ENCODE measurements around the gene CD300LF. TPM values are rescaled to one million over a fixed set of nuclear protein-coding genes. Genes with fewer than 3 reads are reported as not detected.

Gene CD300LF
- total and polyA plus RNA-seq, 2 experiments from 2014 or later = 0.44 TPM; not detected in 1

- no peak for TF ChIP-seq EZH2phosphoT487 (IDR thresholded peaks at IDR 0.05; ENCODE audit: low read depth, severe bottlenecking, unreplicated experiment)
- TF ChIP-seq EZH2 (IDR thresholded peaks at IDR 0.05; ENCODE audit: borderline replicate concordance) = no peak
- no peak for TF ChIP-seq CTCF (IDR thresholded peaks at IDR 0.05; ENCODE audit: poor library complexity)
- Histone ChIP-seq H3K27me3 (no peaks in the 10 kb centered on the region), H3K4me3 (no peak overlapping the region), H3K79me2 (no peaks in the 10 kb centered on the region), H3K9me2 (replicated peaks; ENCODE audit: insufficient read depth) (no peaks in the 10 kb centered on the region), H2AFZ (no peak overlapping the region), H3K36me3 (replicated peaks; ENCODE audit: insufficient read depth, low read depth) (no peaks in the 10 kb centered on the region), H3K4me1 (ENCODE audit: insufficient read depth) (no peaks in the 10 kb centered on the region), H3K27ac (no peak overlapping the region), H3K4me2 (no peak overlapping the region), H4K20me1 (ENCODE audit: insufficient read depth, poor library complexity, severe bottlenecking) (no peaks in the 10 kb centered on the region), H3K9me3 (ENCODE audit: low read depth) (no peaks in the 10 kb centered on the region)
- whole genome bisulfite sequencing (ENCODE audit: low lambda C conversion rate, missing lambda C conversion rate) = 85% methylated on average over 9 of the region's 9 CpGs
- no peak for DNase-seq (ENCODE audit: low spot score)
These were observed 13.5 kb downstream of the CD300LF start for GRCh38 chr17:74699236-74699635.

GRCh38 chr17:74698069-74698468, 14.7 kb downstream of the CD300LF start:
- TF ChIP-seq CTCF (IDR thresholded peaks at IDR 0.05; ENCODE audit: poor library complexity) (no peak), EZH2phosphoT487 (IDR thresholded peaks at IDR 0.05; ENCODE audit: low read depth, severe bottlenecking, unreplicated experiment) (no peak), EZH2 (IDR thresholded peaks at IDR 0.05; ENCODE audit: borderline replicate concordance) (no peak)
- no peaks in the 10 kb centered on the region for H3K79me2 ChIP-seq
- WGBS (ENCODE audit: low lambda C conversion rate, missing lambda C conversion rate) = 94% methylated on average over 7 of the region's 7 CpGs

GRCh38 chr17:74697515-74697914, 15.2 kb downstream of the CD300LF start:
- TF ChIP-seq EZH2 (IDR thresholded peaks at IDR 0.05; ENCODE audit: borderline replicate concordance) (no peak), EZH2phosphoT487 (IDR thresholded peaks at IDR 0.05; ENCODE audit: low read depth, severe bottlenecking, unreplicated experiment) (no peak), CTCF (IDR thresholded peaks at IDR 0.05; ENCODE audit: poor library complexity) (no peak)
- no peaks in the 10 kb centered on the region for H3K4me1 ChIP-seq (ENCODE audit: insufficient read depth)
- no peak overlapping the region for H2AFZ ChIP-seq
- no peak for DNase-seq (ENCODE audit: low spot score)
- WGBS (ENCODE audit: low lambda C conversion rate, missing lambda C conversion rate) = 83% methylated on average over 2 of the region's 2 CpGs
- no peaks in the 10 kb centered on the region for H3K9me3 ChIP-seq (ENCODE audit: low read depth)
- peaks cover 3% of the 10 kb centered on the region for H3K27me3 ChIP-seq
- H3K79me2 ChIP-seq = no peaks in the 10 kb centered on the region
- H3K4me3 ChIP-seq = no peak overlapping the region
- no peak overlapping the region for H3K4me2 ChIP-seq
- H4K20me1 ChIP-seq (ENCODE audit: insufficient read depth, poor library complexity, severe bottlenecking) = no peaks in the 10 kb centered on the region
- no peaks in the 10 kb centered on the region for H3K9me2 ChIP-seq (replicated peaks; ENCODE audit: insufficient read depth)
- no peak overlapping the region for H3K27ac ChIP-seq
- H3K36me3 ChIP-seq (replicated peaks; ENCODE audit: insufficient read depth, low read depth) = no peaks in the 10 kb centered on the region

More at GRCh38 chr17:74698069-74698468, 14.7 kb downstream of the CD300LF start:
- Histone ChIP-seq H3K27me3 (peaks cover 2% of the 10 kb centered on the region), H3K4me3 (no peak overlapping the region), H3K27ac (no peak overlapping the region), H2AFZ (no peak overlapping the region), H4K20me1 (ENCODE audit: insufficient read depth, poor library complexity, severe bottlenecking) (no peaks in the 10 kb centered on the region), H3K36me3 (replicated peaks; ENCODE audit: insufficient read depth, low read depth) (no peaks in the 10 kb centered on the region), H3K4me1 (ENCODE audit: insufficient read depth) (no peaks in the 10 kb centered on the region), H3K9me2 (replicated peaks; ENCODE audit: insufficient read depth) (no peaks in the 10 kb centered on the region), H3K4me2 (no peak overlapping the region), H3K9me3 (ENCODE audit: low read depth) (no peaks in the 10 kb centered on the region)
- DNase-seq (ENCODE audit: low spot score) = no peak

GRCh38 chr17:74695629-74696028, 17.1 kb downstream of the CD300LF start:
- Histone ChIP-seq H3K27ac (no peak overlapping the region), H3K9me3 (ENCODE audit: low read depth) (no peaks in the 10 kb centered on the region), H3K27me3 (peaks cover 3% of the 10 kb centered on the region), H3K4me3 (no peak overlapping the region), H3K4me2 (no peak overlapping the region), H2AFZ (no peak overlapping the region), H3K4me1 (ENCODE audit: insufficient read depth) (no peaks in the 10 kb centered on the region), H3K9me2 (replicated peaks; ENCODE audit: insufficient read depth) (no peaks in the 10 kb centered on the region), H4K20me1 (ENCODE audit: insufficient read depth, poor library complexity, severe bottlenecking) (no peaks in the 10 kb centered on the region), H3K36me3 (replicated peaks; ENCODE audit: insufficient read depth, low read depth) (no peaks in the 10 kb centered on the region), H3K79me2 (no peaks in the 10 kb centered on the region)
- no peak for DNase-seq (ENCODE audit: low spot score)
- WGBS (ENCODE audit: low lambda C conversion rate, missing lambda C conversion rate) = 85% methylated on average over 11 of the region's 11 CpGs
- TF ChIP-seq EZH2phosphoT487 (IDR thresholded peaks at IDR 0.05; ENCODE audit: low read depth, severe bottlenecking, unreplicated experiment) = no peak
- TF ChIP-seq CTCF (IDR thresholded peaks at IDR 0.05; ENCODE audit: poor library complexity) = no peak
- no peak for TF ChIP-seq EZH2 (IDR thresholded peaks at IDR 0.05; ENCODE audit: borderline replicate concordance)

Measured in hepatocyte (in vitro differentiated cells).